Trophoblast cell (in vitro differentiated cells and primary cell): ENCODE measurements around the gene BPIFB2.

Experiments used
- DNase-seq, 2 donors: peaks; one replicate each; pipeline ENCODE4 v3.0.0-alpha.2; 2016
- H2AFZ ChIP-seq: 2 replicates; pipeline ENCODE4 v1.6.1; 2013; ENCODE audit warnings: low read length, moderate library complexity, mild to moderate bottlenecking; ENCODE audit not compliant: insufficient read depth, poor library complexity
- H2AK5ac ChIP-seq: 2 replicates; pipeline ENCODE4 v1.6.1; 2013; ENCODE audit warnings: mild to moderate bottlenecking, low read length
- H2BK120ac ChIP-seq: 2 replicates; pipeline ENCODE4 v1.6.1; 2013; ENCODE audit warnings: low read length, mild to moderate bottlenecking, moderate library complexity; ENCODE audit not compliant: insufficient read depth, poor library complexity
- H2BK12ac ChIP-seq: 2 replicates; pipeline ENCODE4 v1.6.1; 2013; ENCODE audit warnings: mild to moderate bottlenecking, low read length, moderate library complexity
- H2BK5ac ChIP-seq: 2 replicates; pipeline ENCODE4 v1.6.1; 2013; ENCODE audit warnings: low read length, low read depth, moderate library complexity, mild to moderate bottlenecking; ENCODE audit not compliant: poor library complexity
- H3K14ac ChIP-seq: 2 replicates; pipeline ENCODE4 v1.6.1; 2013; ENCODE audit warnings: mild to moderate bottlenecking, low read length
- H3K18ac ChIP-seq: 2 replicates; pipeline ENCODE4 v1.6.1; 2013; ENCODE audit warnings: mild to moderate bottlenecking, low read length
- H3K23ac ChIP-seq: 2 replicates; pipeline ENCODE4 v1.6.1; 2013; ENCODE audit warnings: low read length
- H3K27ac ChIP-seq: 2 replicates; pipeline ENCODE4 v1.5.1; 2013; ENCODE audit warnings: low read depth, mild to moderate bottlenecking, inconsistent platforms, low read length, moderate library complexity
- H3K27me3 ChIP-seq: 2 replicates; pipeline ENCODE4 v1.6.1; 2013; ENCODE audit warnings: inconsistent platforms, mild to moderate bottlenecking, low read length, moderate library complexity; ENCODE audit not compliant: insufficient read depth
- H3K36me3 ChIP-seq, 2 experiments: 1 replicate in 1 of 2; 2 replicates in 1 of 2; pipeline ENCODE4 v1.6.1; 2013; ENCODE audit warnings: low read length in 2 of 2, mild to moderate bottlenecking in 2 of 2, moderate library complexity in 1 of 2; ENCODE audit not compliant: insufficient read depth in 2 of 2, control insufficient read depth in 1 of 2
- H3K4ac ChIP-seq: 2 replicates; pipeline ENCODE4 v1.6.1; 2013; ENCODE audit warnings: low read depth, mild to moderate bottlenecking, low read length, moderate library complexity
- H3K4me1 ChIP-seq, 2 experiments: 1 replicate in 1 of 2; 2 replicates in 1 of 2; pipeline ENCODE4 v1.6.1; 2013; ENCODE audit warnings: low read length in 2 of 2, mild to moderate bottlenecking in 2 of 2, moderate library complexity in 1 of 2; ENCODE audit not compliant: insufficient read depth in 2 of 2, control insufficient read depth in 1 of 2
- H3K4me2 ChIP-seq: 2 replicates; pipeline ENCODE4 v1.6.1; 2013; ENCODE audit warnings: inconsistent platforms, mild to moderate bottlenecking, low read length, moderate library complexity
- H3K4me3 ChIP-seq: 2 replicates; pipeline ENCODE4 v1.5.1; 2013; ENCODE audit warnings: mild to moderate bottlenecking, low read depth, low read length, inconsistent platforms
- H3K79me1 ChIP-seq: one replicate; pipeline ENCODE4 v1.6.1; 2013; ENCODE audit warnings: low read length
- H3K79me2 ChIP-seq: 2 replicates; pipeline ENCODE4 v1.6.1; 2013; ENCODE audit warnings: low read length, mild to moderate bottlenecking; ENCODE audit not compliant: control insufficient read depth, insufficient read depth, poor library complexity
- H3K9ac ChIP-seq: 2 replicates; pipeline ENCODE4 v1.6.1; 2013; ENCODE audit warnings: mild to moderate bottlenecking, low read length
- H3K9me3 ChIP-seq: 2 replicates; pipeline ENCODE4 v1.6.1; 2013; ENCODE audit warnings: low read depth, mild to moderate bottlenecking, control low read depth, inconsistent platforms, low read length; ENCODE audit not compliant: insufficient read depth
- H4K12ac ChIP-seq: 2 replicates; pipeline ENCODE4 v1.6.1; 2013; ENCODE audit warnings: low read depth, mild to moderate bottlenecking, low read length, moderate library complexity
- H4K8ac ChIP-seq: 2 replicates; pipeline ENCODE4 v1.6.1; 2013; ENCODE audit warnings: low read depth, mild to moderate bottlenecking, low read length, moderate library complexity
- H4K91ac ChIP-seq: one replicate; pipeline ENCODE4 v1.6.1; 2013; ENCODE audit warnings: low read depth, mild to moderate bottlenecking, low read length, moderate library complexity
- WGBS: extraction: QIAGEN DNeasy Blood & Tissue Kit; methylation state at CpG from one replicate; pipeline ENCODE4 v1.1.7; 2013; ENCODE audit warnings: missing lambda C conversion rate; ENCODE audit not compliant: insufficient read length, insufficient coverage; ENCODE audit errors: extremely low coverage; 5-methylcytosine and 5-hydroxymethylcytosine counted together

Gene BPIFB2

GRCh38 chr20:32991383-32991782, 16.1 kb upstream of the BPIFB2 start:
- no peaks in the 10 kb centered on the region for H3K36me3 ChIP-seq
- no peaks in the 10 kb centered on the region for H3K4me1 ChIP-seq
- no CpG with 5 or more reads among the region's 3 CpGs for WGBS

GRCh38 chr20:32991792-32992641, 15.5 kb upstream of the BPIFB2 start:
- no peak overlapping the region for H3K27ac ChIP-seq
- H3K9ac ChIP-seq = no peak overlapping the region
- no peak overlapping the region for H3K4me3 ChIP-seq
- H2AK5ac ChIP-seq = no peak overlapping the region
- no peak overlapping the region for H3K23ac ChIP-seq
- no peak for DNase-seq
- H3K79me2 ChIP-seq = no peaks in the 10 kb centered on the region
- WGBS = no CpG with 5 or more reads among the region's 8 CpGs
- H3K27me3 ChIP-seq = no peaks in the 10 kb centered on the region
- H4K12ac ChIP-seq = no peak overlapping the region
- H3K4ac ChIP-seq = no peak overlapping the region
- H2BK5ac ChIP-seq = no peak overlapping the region
- H3K4me1 ChIP-seq = no peaks in the 10 kb centered on the region
- no peak overlapping the region for H2AFZ ChIP-seq
- no peak overlapping the region for H4K91ac ChIP-seq
- H2BK12ac ChIP-seq = no peak overlapping the region
- no peaks in the 10 kb centered on the region for H3K36me3 ChIP-seq
- H4K8ac ChIP-seq = no peak overlapping the region
- H3K4me2 ChIP-seq = no peak overlapping the region
- H2BK120ac ChIP-seq = no peak overlapping the region
- H3K14ac ChIP-seq = no peak overlapping the region
- H3K18ac ChIP-seq = no peak overlapping the region
- H3K79me1 ChIP-seq = no peaks in the 10 kb centered on the region
- no peaks in the 10 kb centered on the region for H3K9me3 ChIP-seq

More at GRCh38 chr20:32991383-32991782, 16.1 kb upstream of the BPIFB2 start:
- no peak overlapping the region for H3K4me3 ChIP-seq
- H3K27ac ChIP-seq = no peak overlapping the region
- no peak overlapping the region for H3K23ac ChIP-seq
- no peak overlapping the region for H3K4me2 ChIP-seq
- no peak for DNase-seq
- no peak overlapping the region for H4K8ac ChIP-seq
- H4K91ac ChIP-seq = no peak overlapping the region
- no peaks in the 10 kb centered on the region for H3K79me2 ChIP-seq
- H3K9me3 ChIP-seq = no peaks in the 10 kb centered on the region
- no peak overlapping the region for H2BK120ac ChIP-seq
- H2BK12ac ChIP-seq = no peak overlapping the region
- no peaks in the 10 kb centered on the region for H3K79me1 ChIP-seq
- H3K9ac ChIP-seq = no peak overlapping the region
- no peak overlapping the region for H2BK5ac ChIP-seq
- H3K18ac ChIP-seq = no peak overlapping the region
- no peak overlapping the region for H4K12ac ChIP-seq
- H2AK5ac ChIP-seq = no peak overlapping the region
- H2AFZ ChIP-seq = no peak overlapping the region
- H3K4ac ChIP-seq = no peak overlapping the region
- H3K27me3 ChIP-seq = no peaks in the 10 kb centered on the region
- no peak overlapping the region for H3K14ac ChIP-seq

- Histone ChIP-seq H3K18ac (no peak overlapping the region), H4K12ac (no peak overlapping the region), H3K9me3 (no peaks in the 10 kb centered on the region), H2AK5ac (no peak overlapping the region), H2AFZ (no peak overlapping the region), H3K14ac (no peak overlapping the region), H3K79me2 (no peaks in the 10 kb centered on the region), H2BK12ac (no peak overlapping the region), H3K4me1 (no peaks in the 10 kb centered on the region), H3K27me3 (no peaks in the 10 kb centered on the region), H4K91ac (no peak overlapping the region), H3K23ac (no peak overlapping the region), H3K79me1 (no peaks in the 10 kb centered on the region), H3K36me3 (no peaks in the 10 kb centered on the region), H2BK120ac (no peak overlapping the region), H2BK5ac (no peak overlapping the region), H3K27ac (no peak overlapping the region), H3K4ac (no peak overlapping the region), H3K4me3 (no peak overlapping the region), H3K9ac (no peak overlapping the region), H3K4me2 (no peak overlapping the region), H4K8ac (no peak overlapping the region)
- WGBS = no CpG with 5 or more reads among the region's 8 CpGs
- no peak for DNase-seq
These were observed 13.9 kb upstream of the BPIFB2 start for GRCh38 chr20:32993496-32994050.

DNA sequence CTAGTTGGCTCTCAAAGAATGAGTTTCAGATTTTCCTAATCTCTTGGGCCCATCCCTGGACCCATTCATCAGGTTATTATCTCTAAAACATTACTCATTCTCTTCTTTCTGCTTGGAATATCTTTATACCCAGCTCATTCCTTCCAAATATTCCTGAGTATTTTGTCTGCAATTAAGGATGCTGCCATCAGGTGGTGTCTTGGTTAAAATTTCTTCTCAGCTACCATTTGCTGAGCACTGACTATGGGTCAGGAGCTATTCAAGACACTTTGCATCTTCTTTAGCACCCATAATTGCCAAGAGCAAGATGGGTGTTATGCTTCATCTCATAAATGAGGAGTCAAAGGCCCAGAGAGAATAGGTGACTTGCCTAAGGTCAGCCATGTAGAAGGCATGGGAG, 11.7 kb upstream of the BPIFB2 start:
- DNase-seq = no peak
- H2BK5ac ChIP-seq = no peak overlapping the region

More for the DNA sequence above, 11.7 kb upstream of the BPIFB2 start:
- Histone ChIP-seq H3K4me2 (no peak overlapping the region), H2AK5ac (no peak overlapping the region), H2AFZ (no peak overlapping the region), H3K27me3 (no peaks in the 10 kb centered on the region), H4K91ac (no peak overlapping the region), H3K9me3 (no peaks in the 10 kb centered on the region), H3K4ac (no peak overlapping the region), H3K14ac (no peak overlapping the region), H3K36me3 (no peaks in the 10 kb centered on the region), H4K12ac (no peak overlapping the region), H3K4me1 (no peaks in the 10 kb centered on the region), H3K18ac (no peak overlapping the region), H3K27ac (no peak overlapping the region), H4K8ac (no peak overlapping the region), H2BK12ac (no peak overlapping the region), H2BK120ac (no peak overlapping the region), H3K79me1 (no peaks in the 10 kb centered on the region), H3K23ac (no peak overlapping the region), H3K79me2 (no peaks in the 10 kb centered on the region), H3K9ac (no peak overlapping the region), H3K4me3 (no peak overlapping the region)
